Measurements from ENCODE around the gene KCND3. TPM values are rescaled to one million over a fixed set of nuclear protein-coding genes. Genes with fewer than 3 reads are reported as not detected.

The KCND3 gene
- total RNA-seq, 1 donor from 2014 or later = 0.06 TPM

GRCh38 chr1:112002514-112002913 lies 13.0 kb upstream of the KCND3 start:
- Histone ChIP-seq H2AFZ (replicated peaks) (no peak overlapping the region), H3K4me3 (no peak overlapping the region), H3K27me3 (no peaks in the 10 kb centered on the region), H3K36me3 (no peaks in the 10 kb centered on the region), H3K4me2 (no peak overlapping the region), H3K79me2 (ENCODE audit: low read depth) (no peaks in the 10 kb centered on the region), H3F3A (ENCODE audit: low read depth) (no peaks in the 10 kb centered on the region), H3K9ac (no peak overlapping the region), H3K9me3 (ENCODE audit: low read depth) (no peaks in the 10 kb centered on the region), H3K27ac (no peak overlapping the region), H4K20me1 (ENCODE audit: low read depth) (no peaks in the 10 kb centered on the region), H3K4me1 (no peaks in the 10 kb centered on the region)
- Mint-ChIP-seq H3K27ac (no peak overlapping the region), H3K9me3 (no peaks in the 10 kb centered on the region), H3K4me1 (peaks cover 6% of the 10 kb centered on the region), H3K4me3 (no peak overlapping the region), H3K36me3 (no peaks in the 10 kb centered on the region), H3K27me3 (ENCODE audit: insufficient read depth, low read depth) (no peaks in the 10 kb centered on the region)
- TF ChIP-seq EZH2phosphoT487 (IDR thresholded peaks at IDR 0.05) = no peak
- TF ChIP-seq EZH2 (IDR thresholded peaks at IDR 0.05) = no peak
- no peak for TF ChIP-seq CTCF (IDR thresholded peaks at IDR 0.05)
- no peak for DNase-seq (ENCODE audit: low spot score)

- DNase-seq (ENCODE audit: low spot score) = no peak
- Histone ChIP-seq H3K9me3 (ENCODE audit: low read depth) (no peaks in the 10 kb centered on the region), H4K20me1 (ENCODE audit: low read depth) (no peaks in the 10 kb centered on the region), H3F3A (ENCODE audit: low read depth) (no peaks in the 10 kb centered on the region), H3K4me1 (no peaks in the 10 kb centered on the region), H3K9ac (no peak overlapping the region), H3K4me2 (no peak overlapping the region), H3K27me3 (no peaks in the 10 kb centered on the region), H2AFZ (replicated peaks) (no peak overlapping the region), H3K4me3 (no peak overlapping the region), H3K79me2 (ENCODE audit: low read depth) (no peaks in the 10 kb centered on the region), H3K27ac (no peak overlapping the region), H3K36me3 (no peaks in the 10 kb centered on the region)
- H3K9me3 Mint-ChIP-seq = no peaks in the 10 kb centered on the region
- H3K4me3 Mint-ChIP-seq = no peak overlapping the region
- no peaks in the 10 kb centered on the region for H3K27me3 Mint-ChIP-seq (ENCODE audit: insufficient read depth, low read depth)
- no peak overlapping the region for H3K27ac Mint-ChIP-seq
- TF ChIP-seq EZH2 (IDR thresholded peaks at IDR 0.05) (no peak), CTCF (IDR thresholded peaks at IDR 0.05) (no peak), EZH2phosphoT487 (IDR thresholded peaks at IDR 0.05) (no peak)
- H3K4me1 Mint-ChIP-seq = peaks cover 6% of the 10 kb centered on the region
- H3K36me3 Mint-ChIP-seq = no peaks in the 10 kb centered on the region
Observed at GRCh38 chr1:112001436-112001835, 12.0 kb upstream of the KCND3 start.

GRCh38 chr1:112000048-112000447 lies 10.6 kb upstream of the KCND3 start:
- Mint-ChIP-seq H3K27ac (no peak overlapping the region), H3K4me1 (peaks cover 6% of the 10 kb centered on the region)

More at GRCh38 chr1:112000048-112000447, 10.6 kb upstream of the KCND3 start:
- no peak overlapping the region for H2AFZ ChIP-seq (replicated peaks)
- H3K4me3 ChIP-seq = no peak overlapping the region
- H3K36me3 ChIP-seq = no peaks in the 10 kb centered on the region
- H3K27me3 ChIP-seq = peaks cover 5% of the 10 kb centered on the region
- H3K4me1 ChIP-seq = no peaks in the 10 kb centered on the region
- no peak overlapping the region for H3K4me2 ChIP-seq
- H3K27ac ChIP-seq = no peak overlapping the region
- Mint-ChIP-seq H3K27me3 (ENCODE audit: insufficient read depth, low read depth) (no peaks in the 10 kb centered on the region), H3K9me3 (no peaks in the 10 kb centered on the region), H3K36me3 (no peaks in the 10 kb centered on the region), H3K4me3 (no peak overlapping the region)
- no peaks in the 10 kb centered on the region for H3K79me2 ChIP-seq (ENCODE audit: low read depth)
- no peak overlapping the region for H3K9ac ChIP-seq
- TF ChIP-seq CTCF (IDR thresholded peaks at IDR 0.05) (no peak), EZH2phosphoT487 (IDR thresholded peaks at IDR 0.05) (no peak)
- no peaks in the 10 kb centered on the region for H4K20me1 ChIP-seq (ENCODE audit: low read depth)
- no peaks in the 10 kb centered on the region for H3F3A ChIP-seq (ENCODE audit: low read depth)
- no peaks in the 10 kb centered on the region for H3K9me3 ChIP-seq (ENCODE audit: low read depth)
- no peak for DNase-seq (ENCODE audit: low spot score)

Data from neural progenitor cell (in vitro differentiated cells).